Stimulated activated CD4-positive, alpha-beta T cell treated with anti-CD3 and anti-CD28 coated beads, Interleukin-1b, Interleukin-23, amount 100 ng/mL, for 1 hour (primary cell): ENCODE data around the gene GNG12.

Experiments used
- DNase-seq, 2 donors: peaks; one replicate each; pipeline ENCODE4 v3.0.0-alpha.2; 2020; ENCODE audit warnings: low read depth in 2 of 2

The GNG12 gene

GRCh38 chr1:67652800-67653199 lies 180.5 kb downstream of the GNG12 start:
- DNase-seq, result no peak
